HEK293 (cell line): Measurements from ENCODE around the gene KCNQ1.

Experiments
- GFI1B ChIP-seq: fragments of 450-650 bp; formaldehyde crosslinking; IDR thresholded peaks from 2 replicates; pipeline ENCODE4 v1.5.1; 2016; ENCODE audit warnings: missing biosample characterization, missing genetic modification characterization
- RBAK ChIP-seq: fragments of 450-650 bp; formaldehyde crosslinking; IDR thresholded peaks from 2 replicates; pipeline ENCODE4 v1.5.1; 2016; ENCODE audit warnings: missing biosample characterization, missing genetic modification characterization
- YY1 ChIP-seq: fragments of 450-650 bp; formaldehyde crosslinking; IDR thresholded peaks from 2 replicates; pipeline ENCODE4 v1.5.1; 2018; ENCODE audit warnings: missing biosample characterization, missing genetic modification characterization
- ZBTB1 ChIP-seq: fragments of 450-650 bp; formaldehyde crosslinking; IDR thresholded peaks from 2 replicates; pipeline ENCODE4 v1.5.1; 2016; ENCODE audit warnings: missing biosample characterization, missing genetic modification characterization
- ZFHX2 ChIP-seq: fragments of 450-650 bp; formaldehyde crosslinking; conservative IDR thresholded peaks from 2 replicates; pipeline ENCODE4 v1.5.1; 2016; ENCODE audit warnings: missing biosample characterization, missing genetic modification characterization
- ZNF335 ChIP-seq: fragments of 450-650 bp; formaldehyde crosslinking; conservative IDR thresholded peaks from 2 replicates; pipeline ENCODE4 v1.5.1; 2016; ENCODE audit warnings: missing biosample characterization, missing genetic modification characterization
- TF ChIP-seq, protein P1 (sequence below): fragments of 450-650 bp; formaldehyde crosslinking; IDR thresholded peaks from 2 replicates; pipeline ENCODE4 v1.5.1; 2016; ENCODE audit warnings: missing biosample characterization, missing genetic modification characterization, low read depth
- TF ChIP-seq, protein P2 (sequence below): fragments of 450-650 bp; formaldehyde crosslinking; IDR thresholded peaks from 2 replicates; pipeline ENCODE4 v1.5.1; 2016; ENCODE audit warnings: missing biosample characterization, missing genetic modification characterization

DNA sequence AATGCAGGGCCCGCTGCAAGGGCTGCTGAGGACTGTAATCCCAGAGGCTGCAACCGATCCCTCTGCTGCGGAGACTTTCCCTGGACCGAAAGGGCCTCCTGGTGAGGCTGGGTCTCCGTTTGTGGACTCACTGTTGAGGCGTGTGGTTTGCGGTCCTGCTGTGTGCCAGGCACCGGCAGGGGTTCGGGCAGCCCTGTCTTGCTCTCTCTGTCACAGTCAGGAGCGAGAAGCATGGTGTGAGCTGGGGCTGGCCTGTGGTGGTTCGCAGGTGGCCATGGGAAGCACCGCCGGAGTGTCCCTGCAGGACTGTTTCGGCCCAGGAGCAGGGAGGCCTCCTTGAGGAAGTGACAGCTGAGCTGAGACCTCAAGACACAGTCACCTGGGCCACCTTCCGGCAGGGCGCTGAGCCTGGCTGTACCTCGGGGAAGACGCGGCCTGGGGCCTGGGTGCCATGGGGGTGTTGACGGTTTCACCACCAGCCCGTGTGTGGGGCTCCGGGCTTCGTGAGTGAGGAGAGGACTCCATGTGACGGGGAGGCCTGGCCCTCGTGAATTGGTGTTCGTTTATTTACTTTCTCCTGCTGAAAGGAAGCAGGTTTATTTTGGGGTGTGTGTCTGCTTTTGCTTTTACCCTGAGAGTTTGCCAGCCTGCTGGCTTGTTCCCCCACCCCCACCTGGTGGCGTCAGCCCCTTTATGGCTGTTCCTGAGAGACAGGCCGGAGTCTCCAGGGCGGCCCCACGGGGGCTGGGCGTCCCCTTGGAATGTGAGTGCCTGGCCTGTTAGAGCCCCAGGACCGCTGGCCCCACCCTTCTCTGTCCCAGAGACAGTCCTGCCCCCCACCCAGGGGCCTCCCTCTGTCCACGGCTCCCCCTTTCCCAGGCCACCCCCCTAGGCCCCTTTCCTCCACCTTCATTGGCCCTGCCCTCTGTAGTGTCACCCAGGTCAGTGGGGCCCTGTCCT, 132.5 kb downstream of the KCNQ1 start:
- TF ChIP-seq, protein P1, sequence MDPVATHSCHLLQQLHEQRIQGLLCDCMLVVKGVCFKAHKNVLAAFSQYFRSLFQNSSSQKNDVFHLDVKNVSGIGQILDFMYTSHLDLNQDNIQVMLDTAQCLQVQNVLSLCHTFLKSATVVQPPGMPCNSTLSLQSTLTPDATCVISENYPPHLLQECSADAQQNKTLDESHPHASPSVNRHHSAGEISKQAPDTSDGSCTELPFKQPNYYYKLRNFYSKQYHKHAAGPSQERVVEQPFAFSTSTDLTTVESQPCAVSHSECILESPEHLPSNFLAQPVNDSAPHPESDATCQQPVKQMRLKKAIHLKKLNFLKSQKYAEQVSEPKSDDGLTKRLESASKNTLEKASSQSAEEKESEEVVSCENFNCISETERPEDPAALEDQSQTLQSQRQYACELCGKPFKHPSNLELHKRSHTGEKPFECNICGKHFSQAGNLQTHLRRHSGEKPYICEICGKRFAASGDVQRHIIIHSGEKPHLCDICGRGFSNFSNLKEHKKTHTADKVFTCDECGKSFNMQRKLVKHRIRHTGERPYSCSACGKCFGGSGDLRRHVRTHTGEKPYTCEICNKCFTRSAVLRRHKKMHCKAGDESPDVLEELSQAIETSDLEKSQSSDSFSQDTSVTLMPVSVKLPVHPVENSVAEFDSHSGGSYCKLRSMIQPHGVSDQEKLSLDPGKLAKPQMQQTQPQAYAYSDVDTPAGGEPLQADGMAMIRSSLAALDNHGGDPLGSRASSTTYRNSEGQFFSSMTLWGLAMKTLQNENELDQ (tag by site-specific recombination): no peak
- TF ChIP-seq ZFHX2 (tag by site-specific recombination) (no peak), ZNF335 (tag by site-specific recombination) (no peak), ZBTB1 (tag by site-specific recombination) (no peak), RBAK (no peak), YY1 (tag by site-specific recombination) (no peak), GFI1B (tag by site-specific recombination) (no peak)
- TF ChIP-seq, protein P2, sequence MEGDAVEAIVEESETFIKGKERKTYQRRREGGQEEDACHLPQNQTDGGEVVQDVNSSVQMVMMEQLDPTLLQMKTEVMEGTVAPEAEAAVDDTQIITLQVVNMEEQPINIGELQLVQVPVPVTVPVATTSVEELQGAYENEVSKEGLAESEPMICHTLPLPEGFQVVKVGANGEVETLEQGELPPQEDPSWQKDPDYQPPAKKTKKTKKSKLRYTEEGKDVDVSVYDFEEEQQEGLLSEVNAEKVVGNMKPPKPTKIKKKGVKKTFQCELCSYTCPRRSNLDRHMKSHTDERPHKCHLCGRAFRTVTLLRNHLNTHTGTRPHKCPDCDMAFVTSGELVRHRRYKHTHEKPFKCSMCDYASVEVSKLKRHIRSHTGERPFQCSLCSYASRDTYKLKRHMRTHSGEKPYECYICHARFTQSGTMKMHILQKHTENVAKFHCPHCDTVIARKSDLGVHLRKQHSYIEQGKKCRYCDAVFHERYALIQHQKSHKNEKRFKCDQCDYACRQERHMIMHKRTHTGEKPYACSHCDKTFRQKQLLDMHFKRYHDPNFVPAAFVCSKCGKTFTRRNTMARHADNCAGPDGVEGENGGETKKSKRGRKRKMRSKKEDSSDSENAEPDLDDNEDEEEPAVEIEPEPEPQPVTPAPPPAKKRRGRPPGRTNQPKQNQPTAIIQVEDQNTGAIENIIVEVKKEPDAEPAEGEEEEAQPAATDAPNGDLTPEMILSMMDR (tag by site-specific recombination): no peak
